ENCODE data around the gene MRC1. TPM values are rescaled to one million over a fixed set of nuclear protein-coding genes. Genes with fewer than 3 reads are reported as not detected.

The MRC1 gene
- total and polyA plus RNA-seq, 2 of the 13 experiments (the other 11 are each of a cell fraction or from before 2014, with no cell fraction given) = not detected

DNA sequence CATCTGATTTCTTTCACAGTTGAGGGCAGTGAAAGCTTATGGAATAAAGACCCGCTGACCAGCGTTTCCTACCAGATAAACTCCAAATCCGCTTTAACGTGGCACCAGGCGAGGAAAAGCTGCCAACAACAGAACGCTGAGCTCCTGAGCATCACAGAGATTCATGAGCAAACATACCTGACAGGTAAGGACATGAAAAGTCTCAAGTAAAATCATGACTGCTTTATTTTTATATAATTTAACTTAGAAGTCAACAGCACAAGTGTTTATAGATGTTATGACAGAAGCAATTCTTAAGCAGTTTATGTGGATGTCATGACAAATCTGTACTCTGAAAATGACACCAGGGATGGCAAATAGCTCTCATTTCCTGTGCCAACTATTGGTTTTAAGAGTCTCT, 24.5 kb downstream of the MRC1 start (continued):
- TF ChIP-seq, protein P1, sequence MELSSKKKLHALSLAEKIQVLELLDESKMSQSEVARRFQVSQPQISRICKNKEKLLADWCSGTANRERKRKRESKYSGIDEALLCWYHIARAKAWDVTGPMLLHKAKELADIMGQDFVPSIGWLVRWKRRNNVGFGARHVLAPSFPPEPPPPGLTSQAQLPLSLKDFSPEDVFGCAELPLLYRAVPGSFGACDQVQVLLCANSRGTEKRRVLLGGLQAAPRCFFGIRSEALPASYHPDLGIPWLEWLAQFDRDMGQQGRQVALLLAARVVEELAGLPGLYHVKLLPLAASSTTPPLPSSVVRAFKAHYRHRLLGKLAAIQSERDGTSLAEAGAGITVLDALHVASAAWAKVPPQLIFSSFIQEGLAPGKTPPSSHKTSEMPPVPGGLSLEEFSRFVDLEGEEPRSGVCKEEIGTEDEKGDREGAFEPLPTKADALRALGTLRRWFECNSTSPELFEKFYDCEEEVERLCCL (CRISPR knock-in tag; IDR thresholded peaks at IDR 0.05; ENCODE audit: borderline replicate concordance) = no peak
- TF ChIP-seq, protein P2, sequence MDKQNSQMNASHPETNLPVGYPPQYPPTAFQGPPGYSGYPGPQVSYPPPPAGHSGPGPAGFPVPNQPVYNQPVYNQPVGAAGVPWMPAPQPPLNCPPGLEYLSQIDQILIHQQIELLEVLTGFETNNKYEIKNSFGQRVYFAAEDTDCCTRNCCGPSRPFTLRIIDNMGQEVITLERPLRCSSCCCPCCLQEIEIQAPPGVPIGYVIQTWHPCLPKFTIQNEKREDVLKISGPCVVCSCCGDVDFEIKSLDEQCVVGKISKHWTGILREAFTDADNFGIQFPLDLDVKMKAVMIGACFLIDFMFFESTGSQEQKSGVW (CRISPR knock-in tag; IDR thresholded peaks at IDR 0.05; ENCODE audit: borderline replicate concordance) = no peak
- no peak for TF ChIP-seq TARDBP (CRISPR knock-in tag; IDR thresholded peaks at IDR 0.05)
- TF ChIP-seq, protein P3, sequence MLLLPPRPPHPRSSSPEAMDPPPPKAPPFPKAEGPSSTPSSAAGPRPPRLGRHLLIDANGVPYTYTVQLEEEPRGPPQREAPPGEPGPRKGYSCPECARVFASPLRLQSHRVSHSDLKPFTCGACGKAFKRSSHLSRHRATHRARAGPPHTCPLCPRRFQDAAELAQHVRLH (CRISPR knock-in tag; IDR thresholded peaks at IDR 0.05; ENCODE audit: borderline replicate concordance, low read depth) = no peak
- TF ChIP-seq, protein P4, sequence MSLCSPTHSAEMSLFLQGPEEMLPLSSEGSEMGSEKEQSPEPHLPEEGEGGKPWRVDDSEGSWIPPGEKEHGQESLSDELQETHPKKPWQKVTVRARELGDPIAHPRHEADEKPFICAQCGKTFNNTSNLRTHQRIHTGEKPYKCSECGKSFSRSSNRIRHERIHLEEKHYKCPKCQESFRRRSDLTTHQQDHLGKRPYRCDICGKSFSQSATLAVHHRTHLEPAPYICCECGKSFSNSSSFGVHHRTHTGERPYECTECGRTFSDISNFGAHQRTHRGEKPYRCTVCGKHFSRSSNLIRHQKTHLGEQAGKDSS (CRISPR knock-in tag; IDR thresholded peaks at IDR 0.05; ENCODE audit: borderline replicate concordance, low read depth) = no peak

DNA sequence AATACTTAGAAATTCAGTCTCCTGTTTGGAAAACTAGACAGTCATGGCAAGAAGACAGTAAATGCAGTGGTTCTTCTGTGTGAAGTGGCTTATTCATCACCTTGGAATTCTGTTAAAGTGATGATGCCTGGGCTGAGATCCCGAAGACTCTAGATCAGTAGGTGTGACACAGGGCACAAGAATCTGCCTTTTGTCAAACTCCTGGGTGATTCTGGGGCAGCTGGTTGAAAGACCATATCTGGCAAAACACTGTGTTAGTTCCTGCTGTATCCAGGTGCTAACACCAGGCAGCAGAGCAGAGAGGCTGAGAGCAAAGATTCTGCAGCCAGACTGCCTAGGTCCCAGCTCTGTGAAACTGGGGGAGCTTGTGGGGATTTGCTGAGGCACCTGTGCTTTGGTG, 26.5 kb downstream of the MRC1 start:
- H3K79me2 ChIP-seq (ENCODE audit: insufficient read depth, low read length) = no peaks in the 10 kb centered on the region
- no peaks in the 10 kb centered on the region for H3K36me3 ChIP-seq (replicated peaks in 1 of 2; ENCODE audit: control insufficient read depth in 1 of 2, insufficient read depth in 2 of 2, low read length in 2 of 2)
- H3K9ac ChIP-seq (ENCODE audit: insufficient read depth, low read depth, low read length) = no peak overlapping the region
- FAIRE-seq (no peak), ATAC-seq (no peak), DNase-seq (ENCODE audit: low spot score) (no peak)
- no peak overlapping the region for H2AFZ ChIP-seq (ENCODE audit: low read length)
- no peaks in the 10 kb centered on the region for H4K20me1 ChIP-seq (ENCODE audit: insufficient read depth, low read length)
- H3K4me3 ChIP-seq (replicated peaks in 1 of 3; ENCODE audit: insufficient read depth in 1 of 3, low read depth in 2 of 3, low read length in 3 of 3) = no peak overlapping the region
- H3K27me3 ChIP-seq (ENCODE audit: control insufficient read depth in 1 of 2, insufficient read depth in 2 of 2, low read length in 2 of 2) = peaks cover 0 to 19% of the 10 kb centered on the region in 2 experiments; a peak in 2 of 5 replicates
- H3K9me3 ChIP-seq (ENCODE audit: low read length) = no peaks in the 10 kb centered on the region
- H3K27ac ChIP-seq (ENCODE audit: extremely low read length, insufficient read depth, low read length) = no peak overlapping the region
- in situ Hi-C loops (cut with HindIII; ENCODE audit: extremely low pct_ligation_motif_present, low pct_unique_long_range_greater_than_20kb) (no loop called here), intact Hi-C loops (cut with micrococcal nuclease; ENCODE audit: unreplicated experiment) (no loop called here)
- WGBS (ENCODE audit: low lambda C conversion rate) = 0% methylated on average over 1 of the region's 1 CpG
- BruUV-seq (replicated peaks) = no TSS peak
- H3K4me1 ChIP-seq (ENCODE audit: insufficient read depth, low read length) = no peaks in the 10 kb centered on the region
- no peak for TF ChIP-seq HNF4A (CRISPR knock-in tag; IDR thresholded peaks at IDR 0.05)
- TF ChIP-seq ZNF614 (CRISPR knock-in tag; IDR thresholded peaks at IDR 0.05; ENCODE audit: borderline replicate concordance) = no peak
- CTCF ChIA-PET (ENCODE audit: low intra/inter-chr PET ratio, low total read pairs) = no interaction called here
- POLR2A ChIA-PET = no interaction called here
- no peak overlapping the region for H3K4me2 ChIP-seq (ENCODE audit: low read depth, low read length)

Data from HepG2 (cell line).